Measurements from ENCODE around the gene IL22RA2.

DNA sequence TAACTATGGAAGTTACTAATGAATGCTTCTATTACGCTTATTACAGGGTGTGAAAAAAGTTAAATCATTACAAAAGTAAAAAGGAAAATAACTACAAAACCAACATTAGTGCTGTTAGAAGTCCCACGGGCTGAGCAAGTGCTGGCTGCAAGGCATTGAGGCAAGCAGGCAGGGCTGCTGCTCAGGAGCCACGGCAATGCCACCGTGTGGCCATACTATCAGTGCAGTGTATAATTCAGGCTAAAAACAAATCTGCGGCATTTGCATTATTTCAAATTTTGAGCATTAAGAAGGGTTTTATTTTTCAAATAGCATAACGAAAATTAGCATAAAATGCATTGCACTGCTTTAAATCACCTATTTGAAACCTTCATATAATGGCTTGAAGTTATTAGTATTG, 28.6 kb upstream of the IL22RA2 start:
- no peak for TF ChIP-seq POLR2A (IDR thresholded peaks at IDR 0.05)
- TF ChIP-seq, protein P1, sequence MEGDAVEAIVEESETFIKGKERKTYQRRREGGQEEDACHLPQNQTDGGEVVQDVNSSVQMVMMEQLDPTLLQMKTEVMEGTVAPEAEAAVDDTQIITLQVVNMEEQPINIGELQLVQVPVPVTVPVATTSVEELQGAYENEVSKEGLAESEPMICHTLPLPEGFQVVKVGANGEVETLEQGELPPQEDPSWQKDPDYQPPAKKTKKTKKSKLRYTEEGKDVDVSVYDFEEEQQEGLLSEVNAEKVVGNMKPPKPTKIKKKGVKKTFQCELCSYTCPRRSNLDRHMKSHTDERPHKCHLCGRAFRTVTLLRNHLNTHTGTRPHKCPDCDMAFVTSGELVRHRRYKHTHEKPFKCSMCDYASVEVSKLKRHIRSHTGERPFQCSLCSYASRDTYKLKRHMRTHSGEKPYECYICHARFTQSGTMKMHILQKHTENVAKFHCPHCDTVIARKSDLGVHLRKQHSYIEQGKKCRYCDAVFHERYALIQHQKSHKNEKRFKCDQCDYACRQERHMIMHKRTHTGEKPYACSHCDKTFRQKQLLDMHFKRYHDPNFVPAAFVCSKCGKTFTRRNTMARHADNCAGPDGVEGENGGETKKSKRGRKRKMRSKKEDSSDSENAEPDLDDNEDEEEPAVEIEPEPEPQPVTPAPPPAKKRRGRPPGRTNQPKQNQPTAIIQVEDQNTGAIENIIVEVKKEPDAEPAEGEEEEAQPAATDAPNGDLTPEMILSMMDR (IDR thresholded peaks at IDR 0.05) = no peak
